ENCODE measurements around the gene IRS2. TPM values are rescaled to one million over a fixed set of nuclear protein-coding genes. Genes with fewer than 3 reads are reported as not detected.

IRS2 gene
- total RNA-seq, 1 experiment from 2014 or later, result 41.8 TPM

GRCh38 chr13:109813663-109814062 lies 27.3 kb upstream of the IRS2 start:
- Mint-ChIP-seq H3K27ac (ENCODE audit: low read depth, unreplicated experiment) (no peak overlapping the region), H3K4me1 (ENCODE audit: insufficient read depth, unreplicated experiment) (peaks cover 14% of the 10 kb centered on the region), H3K27me3 (ENCODE audit: insufficient read depth, unreplicated experiment) (no peaks in the 10 kb centered on the region), H3K36me3 (ENCODE audit: insufficient read depth, unreplicated experiment) (no peaks in the 10 kb centered on the region), H3K9me3 (ENCODE audit: unreplicated experiment) (no peaks in the 10 kb centered on the region), H3K4me3 (ENCODE audit: unreplicated experiment) (no peak overlapping the region)
- ChIA-PET CTCF (interaction anchor here (1.2 kb wide), 1 partner anchor 29 kb away, joined by 5 read pairs; no protein-coding TSS in a partner anchor), POLR2A (no interaction called here)
- TF ChIP-seq CTCF (IDR thresholded peaks at IDR 0.05; ENCODE audit: unreplicated experiment), result no peak
- no peak for DNase-seq (ENCODE audit: unreplicated experiment)
- BruUV-seq (replicated peaks), result no TSS peak
- intact Hi-C loops (cut with micrococcal nuclease), result no loop called here

GRCh38 chr13:109812382-109812781 lies 26.0 kb upstream of the IRS2 start:
- Mint-ChIP-seq H3K27ac (ENCODE audit: low read depth, unreplicated experiment) (no peak overlapping the region), H3K4me3 (ENCODE audit: unreplicated experiment) (no peak overlapping the region), H3K9me3 (ENCODE audit: unreplicated experiment) (no peaks in the 10 kb centered on the region), H3K4me1 (ENCODE audit: insufficient read depth, unreplicated experiment) (peaks cover 14% of the 10 kb centered on the region), H3K36me3 (ENCODE audit: insufficient read depth, unreplicated experiment) (no peaks in the 10 kb centered on the region), H3K27me3 (ENCODE audit: insufficient read depth, unreplicated experiment) (no peaks in the 10 kb centered on the region)
- ChIA-PET CTCF (interaction anchor here (1.2 kb wide), 1 partner anchor 28 kb away, joined by 5 read pairs; no protein-coding TSS in a partner anchor), POLR2A (no interaction called here)
- no peak for DNase-seq (ENCODE audit: unreplicated experiment)
- intact Hi-C loops (cut with micrococcal nuclease), result no loop called here
- no TSS peak for BruUV-seq (replicated peaks)
- TF ChIP-seq CTCF (IDR thresholded peaks at IDR 0.05; ENCODE audit: unreplicated experiment), result no peak

DNA sequence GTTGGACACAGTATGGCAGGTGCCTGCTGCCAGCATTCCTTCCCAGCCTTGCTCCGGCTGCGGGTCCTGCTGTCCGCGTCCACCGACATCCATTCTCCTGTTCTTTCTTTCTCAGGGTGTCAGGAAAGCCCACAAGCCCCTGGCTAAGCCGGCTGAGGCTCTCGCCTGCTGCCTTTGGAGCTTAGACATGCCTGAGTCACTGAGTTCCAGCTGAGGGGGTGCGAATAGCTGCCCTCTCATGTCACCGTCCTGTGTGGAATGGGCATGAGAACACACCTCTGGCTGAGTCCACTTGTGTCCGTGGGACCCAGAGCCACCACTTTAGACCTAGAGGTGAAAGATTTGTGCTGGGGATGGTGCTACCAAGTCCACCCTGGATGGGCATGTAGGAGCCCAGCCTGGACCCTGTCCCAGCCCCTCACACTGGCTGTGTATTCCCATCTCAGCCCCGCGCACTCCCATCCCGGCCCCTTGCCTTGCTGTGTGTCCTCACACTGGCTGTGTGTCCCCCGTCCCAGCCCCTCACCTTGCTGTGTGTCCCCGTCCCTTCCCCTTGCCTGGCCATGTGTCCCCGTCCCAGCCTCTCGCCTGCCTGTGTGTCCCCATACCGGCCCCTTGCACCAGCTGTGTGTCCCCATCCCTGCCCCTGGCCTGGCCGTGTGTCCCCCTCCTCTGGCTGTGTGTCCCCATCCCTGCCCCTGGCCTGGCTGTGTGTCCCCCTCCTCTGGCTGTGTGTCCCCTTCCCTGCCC lies 24.6 kb upstream of the IRS2 start:
- Mint-ChIP-seq H3K27ac (ENCODE audit: low read depth, unreplicated experiment) (no peak overlapping the region), H3K27me3 (ENCODE audit: insufficient read depth, unreplicated experiment) (no peaks in the 10 kb centered on the region), H3K4me1 (ENCODE audit: insufficient read depth, unreplicated experiment) (peaks cover 2% of the 10 kb centered on the region), H3K36me3 (ENCODE audit: insufficient read depth, unreplicated experiment) (no peaks in the 10 kb centered on the region), H3K9me3 (ENCODE audit: unreplicated experiment) (no peaks in the 10 kb centered on the region), H3K4me3 (ENCODE audit: unreplicated experiment) (no peak overlapping the region)
- no TSS peak for BruUV-seq (replicated peaks)
- DNase-seq (ENCODE audit: unreplicated experiment), result no peak
- POLR2A ChIA-PET, result no interaction called here
- TF ChIP-seq CTCF (IDR thresholded peaks at IDR 0.05; ENCODE audit: unreplicated experiment), result no peak
- CTCF ChIA-PET, result no interaction called here
- intact Hi-C loops (cut with micrococcal nuclease), result no loop called here

DNA sequence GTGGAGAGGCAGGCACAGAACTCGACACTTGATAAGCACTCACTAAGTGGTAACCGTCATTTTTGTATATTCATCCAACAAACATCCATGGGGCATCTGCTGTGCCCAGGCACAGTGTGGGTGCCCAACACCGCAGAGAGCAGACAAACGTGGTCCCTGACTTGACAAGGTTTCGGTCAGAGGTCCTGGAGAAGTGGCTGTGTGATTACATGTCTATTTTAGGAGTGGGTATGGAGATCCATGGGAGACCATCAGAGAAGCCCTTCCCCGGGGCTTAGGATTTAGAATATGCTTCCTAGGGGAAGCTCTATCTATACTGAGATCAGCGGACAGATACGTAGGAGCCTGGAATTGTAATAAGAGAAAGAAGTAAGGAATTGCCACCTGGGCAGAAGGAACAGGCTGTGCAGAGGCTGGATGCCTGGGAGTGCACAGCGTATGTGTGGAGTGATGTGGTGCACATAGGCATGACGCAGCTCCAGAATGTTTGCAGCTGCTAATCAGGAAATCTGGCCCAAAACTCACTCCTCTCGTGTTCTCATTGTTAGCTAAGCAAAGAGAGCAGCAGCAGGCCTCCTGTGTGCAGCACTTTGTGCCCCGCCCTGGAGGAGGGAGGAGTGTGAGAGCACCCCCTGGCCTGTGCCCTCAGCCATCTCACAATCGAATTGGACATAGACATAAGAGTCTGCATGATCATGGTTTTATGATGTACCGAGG lies 23.0 kb upstream of the IRS2 start:
- Mint-ChIP-seq H3K9me3 (ENCODE audit: unreplicated experiment) (no peaks in the 10 kb centered on the region), H3K36me3 (ENCODE audit: insufficient read depth, unreplicated experiment) (no peaks in the 10 kb centered on the region), H3K27me3 (ENCODE audit: insufficient read depth, unreplicated experiment) (no peaks in the 10 kb centered on the region), H3K4me1 (ENCODE audit: insufficient read depth, unreplicated experiment) (peaks cover 4% of the 10 kb centered on the region), H3K4me3 (ENCODE audit: unreplicated experiment) (no peak overlapping the region), H3K27ac (ENCODE audit: low read depth, unreplicated experiment) (no peak overlapping the region)
- ChIA-PET POLR2A (no interaction called here), CTCF (interaction anchor here (0.7 kb wide), 1 partner anchor 11 kb away, joined by 3 read pairs; no protein-coding TSS in a partner anchor)
- no peak for TF ChIP-seq CTCF (IDR thresholded peaks at IDR 0.05; ENCODE audit: unreplicated experiment)
- intact Hi-C loops (cut with micrococcal nuclease), result no loop called here
- BruUV-seq (replicated peaks), result no TSS peak
- DNase-seq (ENCODE audit: unreplicated experiment), result no peak

Measured in MCF 10A (cell line).